Lower lobe of right lung (tissue), 2 donors: ENCODE measurements around the gene EHD4. TPM values are rescaled to one million over a fixed set of nuclear protein-coding genes. Genes with fewer than 3 reads are reported as not detected.
A peak's percentile ranks its signal among the peaks of the same experiment; 100 is the strongest.

ENCODE experiments used
- ATAC-seq, 2 donors: fragments of 200-7000 bp; cut with Tn5 transposase; one replicate each; pipeline ENCODE4 v1.9.1; 2020 to 2022; ENCODE audit warnings: mild to moderate bottlenecking in 2 of 2, moderate library complexity in 2 of 2
- DNase-seq: peaks from one replicate; pipeline ENCODE4 v3.0.0-alpha.2; 2020
- H3K27ac ChIP-seq: fragments of 200-600 bp; one replicate; pipeline ENCODE4 v1.8.0; 2022
- H3K27me3 ChIP-seq: fragments of 200-600 bp; one replicate; pipeline ENCODE4 v1.8.0; 2022; ENCODE audit warnings: low read depth
- H3K36me3 ChIP-seq: fragments of 200-600 bp; one replicate; pipeline ENCODE4 v1.8.0; 2022; ENCODE audit warnings: mild to moderate bottlenecking
- H3K4me1 ChIP-seq: fragments of 200-600 bp; one replicate; pipeline ENCODE4 v1.8.0; 2022
- H3K4me3 ChIP-seq: fragments of 200-600 bp; one replicate; pipeline ENCODE4 v1.8.0; 2022; ENCODE audit warnings: mild to moderate bottlenecking
- H3K9me3 ChIP-seq: fragments of 200-600 bp; one replicate; pipeline ENCODE4 v1.8.0; 2022
- intact Hi-C: fragments of 100-400 bp; cut with DNase I; formaldehyde crosslinking; loops from one replicate; pipeline ENCODE4 v1.11.0; 2022
- total RNA-seq: library from RNA; stranded (reverse); fragmentation: NEBNext Ultra II Directional; extraction: Animal tissue kit (Norgen Biotek cat#: 25700); gene quantifications from one replicate; pipeline ENCODE4 v1.2.1, GENCODE V29; 2021
- TF ChIP-seq, protein P1 (sequence below): fragments of 200-600 bp; IDR thresholded peaks from one replicate; pipeline ENCODE4 v1.8.0; 2022; ENCODE audit warnings: antibody characterized with exemption, mild to moderate bottlenecking
- donor health status: DM: no; HTN: yes; CAD: no; lungs with severe emphysema.

EHD4 gene
- total RNA-seq, 1 donor from 2014 or later = 35.0 TPM

DNA sequence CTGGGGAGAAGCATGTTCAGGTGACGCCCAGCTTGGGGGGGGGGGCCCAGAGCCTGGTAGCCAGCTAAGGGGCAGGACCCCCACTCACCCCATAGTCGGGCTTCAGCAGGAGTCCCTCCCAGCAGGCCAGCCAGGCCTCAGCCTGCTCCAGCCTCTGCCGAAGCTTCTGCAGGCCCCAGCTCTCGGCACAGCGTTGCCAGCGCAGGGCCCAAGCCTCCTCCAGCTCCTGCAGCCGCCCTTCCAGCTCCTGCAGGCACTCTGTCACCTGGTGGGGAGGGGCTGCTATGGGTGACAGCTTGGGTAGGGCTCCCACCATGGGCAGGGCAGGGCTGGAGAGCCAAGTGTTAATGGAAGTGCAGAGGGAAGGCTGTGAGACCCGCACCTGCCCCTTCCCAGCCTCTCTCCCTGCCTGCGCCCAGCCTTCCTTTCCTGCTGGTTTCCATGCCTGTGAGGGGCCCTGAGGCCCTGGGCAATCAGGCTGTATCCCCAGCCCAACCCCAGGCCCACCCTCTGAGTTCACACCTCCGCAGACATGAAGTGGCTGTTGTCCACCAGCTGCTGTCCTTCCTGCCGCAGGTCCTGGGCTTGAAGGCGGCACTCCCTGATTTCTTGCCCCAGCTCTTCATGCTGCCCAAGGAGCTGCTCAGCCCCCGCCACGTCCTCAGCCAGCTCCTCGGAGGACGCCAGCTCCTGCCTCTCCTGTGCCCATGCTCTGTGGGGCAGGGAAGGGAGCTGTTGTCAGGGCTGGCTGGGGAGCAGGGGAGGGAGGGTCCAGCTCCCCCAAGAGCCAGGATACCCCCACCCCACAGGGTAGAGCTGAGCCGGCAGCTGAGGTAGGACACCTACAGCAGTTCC, 119.4 kb downstream of the EHD4 start:
- no peak for DNase-seq
- H3K9me3 ChIP-seq = no peaks in the 10 kb centered on the region
- H3K27ac ChIP-seq = no peak overlapping the region
- peaks cover 35% of the 10 kb centered on the region for H3K4me1 ChIP-seq
- TF ChIP-seq, protein P1, sequence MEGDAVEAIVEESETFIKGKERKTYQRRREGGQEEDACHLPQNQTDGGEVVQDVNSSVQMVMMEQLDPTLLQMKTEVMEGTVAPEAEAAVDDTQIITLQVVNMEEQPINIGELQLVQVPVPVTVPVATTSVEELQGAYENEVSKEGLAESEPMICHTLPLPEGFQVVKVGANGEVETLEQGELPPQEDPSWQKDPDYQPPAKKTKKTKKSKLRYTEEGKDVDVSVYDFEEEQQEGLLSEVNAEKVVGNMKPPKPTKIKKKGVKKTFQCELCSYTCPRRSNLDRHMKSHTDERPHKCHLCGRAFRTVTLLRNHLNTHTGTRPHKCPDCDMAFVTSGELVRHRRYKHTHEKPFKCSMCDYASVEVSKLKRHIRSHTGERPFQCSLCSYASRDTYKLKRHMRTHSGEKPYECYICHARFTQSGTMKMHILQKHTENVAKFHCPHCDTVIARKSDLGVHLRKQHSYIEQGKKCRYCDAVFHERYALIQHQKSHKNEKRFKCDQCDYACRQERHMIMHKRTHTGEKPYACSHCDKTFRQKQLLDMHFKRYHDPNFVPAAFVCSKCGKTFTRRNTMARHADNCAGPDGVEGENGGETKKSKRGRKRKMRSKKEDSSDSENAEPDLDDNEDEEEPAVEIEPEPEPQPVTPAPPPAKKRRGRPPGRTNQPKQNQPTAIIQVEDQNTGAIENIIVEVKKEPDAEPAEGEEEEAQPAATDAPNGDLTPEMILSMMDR = no peak
- intact Hi-C loops = no loop called here
- H3K4me3 ChIP-seq = no peak overlapping the region
- H3K27me3 ChIP-seq = no peaks in the 10 kb centered on the region
- ATAC-seq = peak; percentile 9 to 11
- peaks cover 15% of the 10 kb centered on the region for H3K36me3 ChIP-seq

DNA sequence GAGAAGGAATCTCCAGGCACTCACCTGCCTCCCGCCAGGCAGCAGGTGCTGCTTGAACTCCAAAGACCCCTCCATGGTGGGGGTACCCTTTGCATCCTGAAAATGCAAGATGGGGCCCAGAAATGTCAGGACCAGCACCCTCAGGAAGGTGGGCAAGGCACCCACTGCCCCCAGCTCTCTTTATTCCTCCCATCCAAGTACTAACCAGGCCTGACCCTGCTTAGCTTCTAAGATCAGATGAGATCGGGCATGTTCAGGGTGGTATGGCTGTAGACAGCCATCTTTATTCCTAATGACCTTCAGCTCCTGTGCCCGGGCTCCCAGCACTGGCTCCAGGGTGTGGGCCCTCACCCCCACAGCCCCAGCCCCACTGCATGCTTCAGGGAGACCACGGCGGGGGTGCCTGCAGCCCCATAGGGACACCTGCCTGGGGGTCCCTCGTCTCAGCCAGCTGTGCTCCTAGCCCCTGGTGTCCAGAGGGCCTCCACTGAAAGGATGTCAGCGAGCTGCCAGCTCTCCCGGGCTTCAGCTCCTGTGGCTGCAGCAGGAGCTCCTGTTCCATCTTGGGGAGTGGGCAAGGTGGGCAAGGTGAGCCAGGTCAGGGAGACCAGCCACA, 120.5 kb downstream of the EHD4 start:
- Histone ChIP-seq H3K4me1 (peaks cover 35% of the 10 kb centered on the region), H3K36me3 (peaks cover 26% of the 10 kb centered on the region), H3K9me3 (no peaks in the 10 kb centered on the region), H3K27ac (no peak overlapping the region), H3K27me3 (no peaks in the 10 kb centered on the region), H3K4me3 (no peak overlapping the region)
- TF ChIP-seq, protein P1 = no peak
- no peak for DNase-seq
- no peak for ATAC-seq
- intact Hi-C loops = no loop called here

DNA sequence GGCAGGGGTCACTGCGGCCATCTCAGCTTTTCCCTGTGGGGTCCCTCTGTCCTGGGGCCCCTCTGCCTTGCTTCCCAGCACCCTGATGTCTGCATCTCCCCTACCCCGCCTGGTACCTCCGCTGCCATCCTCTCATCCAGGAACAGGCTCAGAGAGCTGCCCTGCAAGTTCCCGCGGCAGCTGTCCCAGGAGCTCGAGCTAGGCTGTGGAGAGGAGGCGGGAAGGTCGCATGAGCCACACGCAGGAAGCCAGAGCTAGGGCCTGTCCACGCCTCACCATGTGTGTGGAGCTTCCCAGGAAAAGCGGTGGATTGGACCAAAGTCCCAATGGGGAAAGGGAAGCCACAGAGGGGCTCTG, 121.2 kb downstream of the EHD4 start:
- Histone ChIP-seq H3K27ac (no peak overlapping the region), H3K4me3 (no peak overlapping the region), H3K4me1 (peaks cover 35% of the 10 kb centered on the region), H3K27me3 (no peaks in the 10 kb centered on the region), H3K36me3 (peaks cover 33% of the 10 kb centered on the region), H3K9me3 (no peaks in the 10 kb centered on the region)
- DNase-seq (no peak), ATAC-seq (peak in 1 of 2 donors; percentile 31)
- intact Hi-C loops = no loop called here
- TF ChIP-seq, protein P1 = no peak

DNA sequence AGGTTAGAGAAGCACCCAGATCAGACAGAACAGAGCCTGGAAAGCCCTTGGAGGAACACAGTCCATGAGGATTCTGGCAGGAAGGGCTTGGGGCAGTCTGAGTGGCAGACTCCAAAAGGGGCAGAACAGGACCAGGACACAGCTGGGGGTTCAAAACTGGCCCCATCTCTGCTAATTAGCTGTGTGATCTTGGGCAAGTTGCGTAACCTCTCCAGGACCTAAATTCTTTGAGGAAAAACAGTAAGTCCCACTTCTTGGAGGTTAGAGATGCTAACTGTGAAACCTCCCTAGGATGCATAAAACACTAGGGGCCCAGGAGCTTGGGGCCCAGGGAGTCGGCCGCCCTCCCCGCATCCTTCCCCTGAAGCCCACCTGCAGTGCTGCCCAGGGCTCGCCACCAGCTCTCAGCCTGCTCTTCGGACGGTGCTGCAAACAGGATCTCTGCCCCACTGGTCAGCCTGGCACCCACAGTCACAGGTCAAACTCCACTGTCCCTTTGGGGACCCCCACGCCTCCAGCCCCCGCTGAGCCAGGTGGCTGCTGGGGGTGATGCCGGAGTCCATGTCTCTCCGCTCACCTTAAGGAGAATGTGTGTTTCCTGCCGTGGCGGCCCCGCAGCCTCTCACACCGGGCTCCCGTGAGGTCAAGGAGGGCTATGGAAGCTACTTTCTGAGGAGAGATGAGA, 121.7 kb downstream of the EHD4 start:
- Histone ChIP-seq H3K27me3 (no peaks in the 10 kb centered on the region), H3K27ac (no peak overlapping the region), H3K4me3 (no peak overlapping the region), H3K9me3 (no peaks in the 10 kb centered on the region), H3K36me3 (peaks cover 38% of the 10 kb centered on the region), H3K4me1 (peaks cover 35% of the 10 kb centered on the region)
- TF ChIP-seq, protein P1 = no peak
- DNase-seq (no peak), ATAC-seq (no peak)
- intact Hi-C loops = no loop called here

DNA sequence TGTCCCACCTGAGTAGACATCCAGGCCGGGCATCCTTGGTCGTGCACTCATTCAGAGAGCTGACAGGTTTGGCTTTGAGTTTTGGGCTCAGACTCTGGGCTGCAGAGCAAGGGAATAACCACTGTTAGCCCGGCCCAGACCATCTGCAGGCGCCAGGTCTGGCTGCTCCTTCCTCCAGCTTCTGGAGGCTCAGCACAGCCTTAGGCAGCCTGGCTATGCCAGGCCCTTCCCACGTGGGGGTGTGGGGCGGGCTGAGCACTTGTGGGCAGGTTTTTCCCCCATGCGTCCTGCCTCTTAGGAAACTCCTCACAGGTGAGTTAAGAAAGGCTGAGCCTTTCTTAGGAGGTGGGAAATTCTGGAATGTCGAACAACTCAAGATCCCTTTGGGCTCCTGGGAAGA, 122.5 kb downstream of the EHD4 start:
- Histone ChIP-seq H3K36me3 (peaks cover 46% of the 10 kb centered on the region), H3K27me3 (no peaks in the 10 kb centered on the region), H3K27ac (no peak overlapping the region), H3K4me3 (no peak overlapping the region), H3K9me3 (no peaks in the 10 kb centered on the region), H3K4me1 (peaks cover 35% of the 10 kb centered on the region)
- TF ChIP-seq, protein P1 = no peak
- intact Hi-C loops = no loop called here
- ATAC-seq (peak; percentile 65 to 78), DNase-seq (peak; percentile 75)
